T-cell (primary cell): ENCODE data around the gene LRCH2. TPM values are rescaled to one million over a fixed set of nuclear protein-coding genes. Genes with fewer than 3 reads are reported as not detected.
"Not testable (repeated sequence)": the region's sequence is repeated elsewhere in the genome, so short reads cannot be mapped to it uniquely, and the experiment has no call there.

Experiments used
- ATAC-seq, 4 experiments: fragments of 200-7000 bp in 3 of 4; fragments of 150-1000 bp in 1 of 4; cut with Tn5 transposase; replicated peaks in 1 of 4; 1 replicate in 3 of 4; 2 replicates in 1 of 4; pipeline ENCODE4 v1.10.0; 2021; ENCODE audit warnings: moderate library complexity in 3 of 4, mild to moderate bottlenecking in 2 of 4, moderate number of reproducible peaks in 1 of 4
- CTCF ChIA-PET, 2 donors: fragments of 300-600 bp; sonication (Branson Sonifier 250); formaldehyde crosslinking; loops; one replicate each; lab custom pipeline; 2022; ENCODE audit warnings: antibody characterized with exemption in 2 of 2; lab: Charles Lee
- POLR2A ChIA-PET, 2 donors: fragments of 300-600 bp; sonication (Branson Sonifier 250); formaldehyde crosslinking; loops; one replicate each; lab custom pipeline; 2022; ENCODE audit warnings: antibody characterized with exemption in 2 of 2; lab: Charles Lee
- DNase-seq, 35 experiments: peaks; one replicate each; pipeline versions ENCODE4 v3.0.0 to v3.0.0-alpha.2; 2013 to 2023
- H3K27ac ChIP-seq: one replicate; pipeline ENCODE4 v1.5.1; 2013; ENCODE audit warnings: low read length
- H3K27me3 ChIP-seq, 2 experiments: replicated peaks in 1 of 2; 1 replicate in 1 of 2; 2 replicates in 1 of 2; pipeline versions ENCODE4 v1.6.1 to v1.7.0; 2013; ENCODE audit warnings: low read length in 1 of 2, mixed read lengths in 1 of 2; ENCODE audit not compliant: control insufficient read depth in 2 of 2, insufficient read depth in 2 of 2; ENCODE audit errors: extremely low read depth in 1 of 2
- H3K36me3 ChIP-seq, 2 donors: 1 replicate in 1 of 2; 2 replicates in 1 of 2; pipeline versions ENCODE4 v1.6.1 to v1.7.0; 2013; ENCODE audit warnings: low read length in 1 of 2; ENCODE audit not compliant: control insufficient read depth in 2 of 2, insufficient read depth in 1 of 2; ENCODE audit errors: extremely low read depth in 1 of 2
- H3K4me1 ChIP-seq, 2 experiments: 1 replicate in 1 of 2; 2 replicates in 1 of 2; pipeline versions ENCODE4 v1.6.1 to v1.7.0; 2013; ENCODE audit warnings: low read length in 2 of 2, mixed read lengths in 1 of 2; ENCODE audit not compliant: insufficient read depth in 2 of 2, control insufficient read depth in 1 of 2; ENCODE audit errors: extremely low read depth in 1 of 2
- H3K4me3 ChIP-seq, 2 donors: 1 replicate in 1 of 2; 2 replicates in 1 of 2; pipeline versions ENCODE4 v1.5.1 to v1.7.0; 2013; ENCODE audit warnings: mild to moderate bottlenecking in 2 of 2, low read length in 1 of 2, moderate library complexity in 1 of 2; ENCODE audit not compliant: control insufficient read depth in 1 of 2; ENCODE audit errors: extremely low read depth in 1 of 2
- H3K9me3 ChIP-seq: 2 replicates; pipeline ENCODE4 v1.7.0; 2013
- H3K27ac Mint-ChIP-seq, 2 donors: one replicate each; pipeline ENCODE4 v1.8.0; 2020 to 2021; ENCODE audit warnings: mild to moderate bottlenecking in 2 of 2, mixed read lengths in 2 of 2
- H3K27me3 Mint-ChIP-seq, 2 donors: one replicate each; pipeline ENCODE4 v1.8.0; 2021 to 2022; ENCODE audit warnings: mixed read lengths in 2 of 2
- H3K36me3 Mint-ChIP-seq: one replicate; pipeline ENCODE4 v1.8.0; 2021; ENCODE audit warnings: mixed read lengths
- H3K4me1 Mint-ChIP-seq, 3 donors: one replicate each; pipeline ENCODE4 v1.8.0; 2020 to 2022; ENCODE audit warnings: mixed read lengths in 3 of 3, mild to moderate bottlenecking in 1 of 3
- H3K4me3 Mint-ChIP-seq, 3 donors: one replicate each; pipeline ENCODE4 v1.8.0; 2020 to 2022; ENCODE audit warnings: mild to moderate bottlenecking in 3 of 3, mixed read lengths in 3 of 3, moderate library complexity in 3 of 3
- H3K9me3 Mint-ChIP-seq, 3 donors: one replicate each; pipeline ENCODE4 v1.8.0; 2020 to 2022; ENCODE audit warnings: mixed read lengths in 3 of 3
- WGBS: methylation state at CpG from one replicate; pipeline ENCODE4 v1.1.5; 2013; ENCODE audit warnings: missing lambda C conversion rate; ENCODE audit not compliant: insufficient coverage; 5-methylcytosine and 5-hydroxymethylcytosine counted together
- total RNA-seq, 35 experiments: library from RNA in 6 of 35; stranded (reverse) in 6 of 35; fragments of 120-200 nt in 1 of 35; gene quantifications; one replicate each; pipeline versions ENCODE4 v1.2.1 to v1.2.4 and lab custom pipeline; 2013 to 2026

The LRCH2 gene
- total RNA-seq, 5 donors from 2014 or later (not counting 1 experiment from before 2014, with no cell fraction given) = not detected

GRCh38 chrX:115217346-115217745 lies 16.6 kb downstream of the LRCH2 start:
- H3K4me3 ChIP-seq, H3K4me1 Mint-ChIP-seq, POLR2A ChIA-PET, H3K36me3 ChIP-seq, H3K27me3 ChIP-seq, H3K9me3 ChIP-seq, H3K9me3 Mint-ChIP-seq, H3K36me3 Mint-ChIP-seq, H3K4me1 ChIP-seq, H3K4me3 Mint-ChIP-seq, H3K27ac ChIP-seq, ATAC-seq, DNase-seq, CTCF ChIA-PET, H3K27ac Mint-ChIP-seq: not testable (repeated sequence)
- no CpG with 5 or more reads among the region's 4 CpGs for WGBS
- H3K27me3 Mint-ChIP-seq = peaks cover 0 to 23% of the 10 kb centered on the region in 2 donors

DNA sequence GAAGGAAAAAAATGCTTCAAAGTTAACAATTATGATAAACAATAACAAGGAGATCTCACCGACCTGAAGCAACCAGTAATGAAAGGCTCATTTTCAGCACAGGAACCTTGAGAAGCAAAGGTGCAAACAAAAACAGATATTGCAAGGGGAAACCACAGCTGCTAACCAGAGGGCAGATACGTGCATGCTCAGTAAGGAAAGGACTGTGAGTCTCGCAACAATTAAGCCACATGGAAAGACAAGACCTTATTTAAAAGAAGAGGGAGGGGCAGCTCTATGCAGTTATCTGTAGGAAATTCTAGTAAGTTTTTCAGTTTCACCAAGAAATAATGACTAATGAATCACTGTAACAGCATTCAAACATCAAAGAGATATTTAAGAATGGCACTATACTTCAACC lies 19.3 kb downstream of the LRCH2 start:
- H3K9me3 ChIP-seq = no peaks in the 10 kb centered on the region
- H3K36me3 Mint-ChIP-seq = no peaks in the 10 kb centered on the region
- H3K27ac ChIP-seq = no peak overlapping the region
- H3K4me3 Mint-ChIP-seq = no peak overlapping the region
- H3K27ac Mint-ChIP-seq = no peak overlapping the region
- 20% methylated on average over 1 of the region's 3 CpGs for WGBS
- ATAC-seq (no peak), DNase-seq (no peak)
- H3K9me3 Mint-ChIP-seq = peaks cover 0 to 5% (median 0%) of the 10 kb centered on the region in 3 donors
- no peaks in the 10 kb centered on the region for H3K27me3 ChIP-seq
- H3K4me3 ChIP-seq = no peak overlapping the region
- H3K4me1 Mint-ChIP-seq = no peaks in the 10 kb centered on the region
- no peaks in the 10 kb centered on the region for H3K4me1 ChIP-seq
- H3K27me3 Mint-ChIP-seq = peaks cover 0 to 14% of the 10 kb centered on the region in 2 donors
- CTCF ChIA-PET = no interaction called here
- POLR2A ChIA-PET = no interaction called here
- no peaks in the 10 kb centered on the region for H3K36me3 ChIP-seq

DNA sequence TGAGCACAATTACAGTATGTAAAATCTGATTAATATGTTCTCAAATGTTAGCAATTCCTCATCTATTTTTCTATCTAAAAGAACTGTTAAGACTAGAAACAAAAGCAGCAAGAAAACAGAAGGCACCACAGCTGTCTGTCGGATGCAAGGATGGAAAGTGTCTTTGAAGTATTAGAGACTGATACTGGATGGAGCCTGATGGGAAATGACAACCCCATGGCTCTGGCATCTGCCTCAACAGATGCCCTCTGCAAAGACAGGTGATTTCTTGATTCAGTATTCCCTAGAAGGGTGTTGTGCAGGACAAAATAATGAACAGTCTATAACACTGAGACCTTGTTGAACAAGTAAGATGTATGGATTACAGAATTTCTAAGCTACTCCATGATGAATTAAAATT lies 19.7 kb downstream of the LRCH2 start:
- Mint-ChIP-seq H3K36me3 (no peaks in the 10 kb centered on the region), H3K9me3 (peaks cover 0 to 5% (median 0%) of the 10 kb centered on the region in 3 donors), H3K27me3 (peaks cover 0 to 18% of the 10 kb centered on the region in 2 donors), H3K4me3 (no peak overlapping the region), H3K27ac (no peak overlapping the region), H3K4me1 (no peaks in the 10 kb centered on the region)
- ATAC-seq (no peak), DNase-seq (no peak)
- no CpG with 5 or more reads among the region's 1 CpG for WGBS
- H3K27ac ChIP-seq = no peak overlapping the region
- H3K36me3 ChIP-seq = no peaks in the 10 kb centered on the region
- H3K9me3 ChIP-seq = no peaks in the 10 kb centered on the region
- H3K4me3 ChIP-seq = no peak overlapping the region
- H3K27me3 ChIP-seq = no peaks in the 10 kb centered on the region
- ChIA-PET POLR2A (interaction anchor here in 1 of 2 donors (0.6 kb wide), 1 partner anchor 10 kb away, joined by 3 read pairs; no protein-coding TSS in a partner anchor), CTCF (no interaction called here)
- no peaks in the 10 kb centered on the region for H3K4me1 ChIP-seq

- H3K27me3 ChIP-seq, H3K4me3 ChIP-seq, H3K9me3 ChIP-seq, H3K36me3 Mint-ChIP-seq, H3K4me1 ChIP-seq, DNase-seq, H3K36me3 ChIP-seq, POLR2A ChIA-PET, CTCF ChIA-PET, ATAC-seq, H3K4me1 Mint-ChIP-seq, H3K27ac ChIP-seq, H3K27ac Mint-ChIP-seq, H3K9me3 Mint-ChIP-seq, H3K4me3 Mint-ChIP-seq: not testable (repeated sequence)
- H3K27me3 Mint-ChIP-seq = peaks cover 0 to 12% of the 10 kb centered on the region in 2 donors
These were observed 24.3 kb downstream of the LRCH2 start for GRCh38 chrX:115209547-115209946.

DNA sequence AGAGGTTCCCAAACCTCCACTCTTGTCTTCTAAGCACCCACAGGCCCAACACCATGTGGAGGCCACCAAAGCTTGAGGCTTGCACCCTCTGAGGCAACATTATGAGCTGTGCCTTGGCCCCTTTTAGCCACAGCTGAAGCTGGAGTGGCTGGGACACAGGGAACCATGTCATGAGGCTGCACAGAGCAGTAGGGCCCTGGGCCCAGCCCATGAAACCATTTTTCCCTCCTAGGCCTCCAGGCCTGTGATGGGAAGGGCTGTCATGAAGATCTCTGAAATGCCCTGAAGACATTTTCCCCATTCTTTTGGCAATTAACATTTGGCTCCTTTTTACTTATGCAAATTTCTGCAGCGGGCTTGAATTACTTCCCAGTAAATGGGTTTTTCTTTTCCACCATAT lies 29.9 kb downstream of the LRCH2 start:
- ChIA-PET CTCF (no interaction called here), POLR2A (no interaction called here)
- peaks cover 4 to 19% (median 7%) of the 10 kb centered on the region in 3 donors for H3K9me3 Mint-ChIP-seq
- no peak overlapping the region for H3K27ac Mint-ChIP-seq
- no peak overlapping the region for H3K4me3 Mint-ChIP-seq
- no peaks in the 10 kb centered on the region for H3K4me1 Mint-ChIP-seq
- WGBS = no CpG with 5 or more reads among the region's 1 CpG
- no peaks in the 10 kb centered on the region for H3K27me3 Mint-ChIP-seq
- no peaks in the 10 kb centered on the region for H3K36me3 ChIP-seq
- DNase-seq (no peak), ATAC-seq (no peak)
- no peaks in the 10 kb centered on the region for H3K36me3 Mint-ChIP-seq
- no peaks in the 10 kb centered on the region for H3K4me1 ChIP-seq
- no peak overlapping the region for H3K4me3 ChIP-seq
- no peaks in the 10 kb centered on the region for H3K9me3 ChIP-seq
- no peaks in the 10 kb centered on the region for H3K27me3 ChIP-seq
- H3K27ac ChIP-seq = no peak overlapping the region

- Histone ChIP-seq H3K36me3 (no peaks in the 10 kb centered on the region), H3K27me3 (no peaks in the 10 kb centered on the region), H3K4me1 (no peaks in the 10 kb centered on the region), H3K9me3 (no peaks in the 10 kb centered on the region), H3K27ac (no peak overlapping the region), H3K4me3 (no peak overlapping the region)
- ChIA-PET CTCF (no interaction called here), POLR2A (no interaction called here)
- no peak overlapping the region for H3K4me3 Mint-ChIP-seq
- WGBS = 95% methylated on average over 10 of the region's 35 CpGs
- H3K4me1 Mint-ChIP-seq = no peaks in the 10 kb centered on the region
- peaks cover 0 to 11% of the 10 kb centered on the region in 2 donors for H3K27me3 Mint-ChIP-seq
- DNase-seq (no peak), ATAC-seq (no peak)
- no peaks in the 10 kb centered on the region for H3K36me3 Mint-ChIP-seq
- peaks cover 0 to 6% (median 4%) of the 10 kb centered on the region in 3 donors for H3K9me3 Mint-ChIP-seq
- H3K27ac Mint-ChIP-seq = no peak overlapping the region
These were observed 41.6 kb downstream of the LRCH2 start for GRCh38 chrX:115192244-115192700.
